Brain microvascular endothelial cell (primary cell): ENCODE data around the gene TMEM158.
A peak's percentile ranks its signal among the peaks of the same experiment; 100 is the strongest.

Experiments used
- DNase-seq: peaks from one replicate; pipeline ENCODE4 v3.0.0-alpha.2; 2020
- H3K27ac ChIP-seq: fragments of 250-450 bp; sonication (Bioruptor Pico); 2 replicates; pipeline ENCODE4 v1.5.1; 2020; ENCODE audit warnings: mild to moderate bottlenecking, moderate library complexity
- H3K27me3 ChIP-seq: fragments of 250-450 bp; sonication (Bioruptor Pico); replicated peaks from 2 replicates; pipeline ENCODE4 v1.5.1; 2020; ENCODE audit warnings: mild to moderate bottlenecking
- H3K36me3 ChIP-seq: fragments of 250-450 bp; sonication (Bioruptor Pico); replicated peaks from 2 replicates; pipeline ENCODE4 v1.5.1; 2020; ENCODE audit warnings: mild to moderate bottlenecking
- H3K4me3 ChIP-seq: 2 replicates; pipeline ENCODE4 v1.5.1; 2011; ENCODE audit warnings: low read depth, mild to moderate bottlenecking, control low read depth, low read length, moderate library complexity
- CTCF ChIP-seq: IDR thresholded peaks from 2 replicates; pipeline ENCODE4 v1.5.1; 2011; ENCODE audit warnings: low read depth, mild to moderate bottlenecking, moderate library complexity, low read length, control low read depth, inconsistent platforms; ENCODE audit errors: missing control alignments
- in situ Hi-C: cut with HindIII; loops from 2 replicates; pipeline ENCODE4 v1.10.0; 2017; ENCODE audit warnings: low sequenced_read_pairs, low pct_ligation_motif_present

Gene TMEM158

GRCh38 chr3:45205126-45205525 is 21.0 kb downstream of the TMEM158 start:
- no peaks in the 10 kb centered on the region for H3K27me3 ChIP-seq
- DNase-seq = peak; percentile 21
- H3K36me3 ChIP-seq = no peaks in the 10 kb centered on the region
- no peak overlapping the region for H3K4me3 ChIP-seq
- in situ Hi-C loops = no loop called here
- TF ChIP-seq CTCF = no peak
- no peak overlapping the region for H3K27ac ChIP-seq

GRCh38 chr3:45204136-45204535 is 22.0 kb downstream of the TMEM158 start:
- no peak for TF ChIP-seq CTCF
- no peaks in the 10 kb centered on the region for H3K36me3 ChIP-seq
- in situ Hi-C loops = no loop called here
- peak; percentile 25 for DNase-seq
- no peak overlapping the region for H3K4me3 ChIP-seq
- no peaks in the 10 kb centered on the region for H3K27me3 ChIP-seq
- H3K27ac ChIP-seq = no peak overlapping the region

- peak overlapping the region; percentile 3 for H3K4me3 ChIP-seq
- peak overlapping the region; percentile 31 for H3K27ac ChIP-seq
- in situ Hi-C loops = no loop called here
Observed at GRCh38 chr3:45199837-45200648, 26.0 kb downstream of the TMEM158 start.

GRCh38 chr3:45198264-45199260 is 27.5 kb downstream of the TMEM158 start:
- TF ChIP-seq CTCF = no peak
- H3K4me3 ChIP-seq = no peak overlapping the region
- DNase-seq = no peak
- in situ Hi-C loops = no loop called here
- no peaks in the 10 kb centered on the region for H3K36me3 ChIP-seq
- H3K27ac ChIP-seq = no peak overlapping the region
- H3K27me3 ChIP-seq = no peaks in the 10 kb centered on the region

More at GRCh38 chr3:45199837-45200648, 26.0 kb downstream of the TMEM158 start:
- no peak for TF ChIP-seq CTCF
- Histone ChIP-seq H3K36me3 (no peaks in the 10 kb centered on the region), H3K27me3 (no peaks in the 10 kb centered on the region)
- peak; percentile 87 for DNase-seq

- in situ Hi-C loops = no loop called here
Observed at GRCh38 chr3:45194791-45195190, 31.3 kb downstream of the TMEM158 start.

More at GRCh38 chr3:45194791-45195190, 31.3 kb downstream of the TMEM158 start:
- no peak for DNase-seq
- H3K27ac ChIP-seq = no peak overlapping the region
- H3K4me3 ChIP-seq = no peak overlapping the region
- H3K36me3 ChIP-seq = no peaks in the 10 kb centered on the region
- no peak for TF ChIP-seq CTCF
- H3K27me3 ChIP-seq = no peaks in the 10 kb centered on the region
